ENCODE measurements around the gene STOM.

- no peak for TF ChIP-seq CTCF (IDR thresholded peaks at IDR 0.05)
- no peak for TF ChIP-seq EZH2 (IDR thresholded peaks at IDR 0.05; ENCODE audit: borderline replicate concordance, insufficient read depth, low read depth, low read length, poor library complexity, severe bottlenecking)
Observed at GRCh38 chr9:121340676-121341392, 29.2 kb downstream of the STOM start.

Data from B cell (primary cell).